ENCODE data around the gene PSPH.
A peak's percentile ranks its signal among the peaks of the same experiment; 100 is the strongest.
"Not testable (repeated sequence)": the region's sequence is repeated elsewhere in the genome, so short reads cannot be mapped to it uniquely, and the experiment has no call there.

Gene PSPH

GRCh38 chr7:56081626-56082340, 30.5 kb upstream of the PSPH start:
- H3K9ac ChIP-seq (ENCODE audit: low read length in 2 of 2) = no peak overlapping the region
- no peak overlapping the region for H3K4me3 ChIP-seq (ENCODE audit: low read length in 2 of 2)
- H3K4me1 ChIP-seq (ENCODE audit: control insufficient read depth, insufficient read depth, low read length) = peaks cover 35% of the 10 kb centered on the region
- no peaks in the 10 kb centered on the region for H3K27me3 ChIP-seq (ENCODE audit: control insufficient read depth in 1 of 2, insufficient read depth in 2 of 2, low read length in 2 of 2)
- H3K27ac ChIP-seq (ENCODE audit: low read length) = no peak overlapping the region
- peaks cover 11 to 13% of the 10 kb centered on the region in 2 donors for H3K36me3 ChIP-seq (ENCODE audit: control insufficient read depth in 2 of 2, insufficient read depth in 2 of 2, low read length in 2 of 2)
- no peaks in the 10 kb centered on the region for H3K9me3 ChIP-seq (ENCODE audit: control insufficient read depth in 2 of 2, low read length in 2 of 2)

GRCh38 chr7:56080726-56081435, 29.6 kb upstream of the PSPH start:
- H3K9me3 ChIP-seq (ENCODE audit: control insufficient read depth in 2 of 2, low read length in 2 of 2); H3K9ac ChIP-seq (ENCODE audit: low read length in 2 of 2); H3K27me3 ChIP-seq (ENCODE audit: control insufficient read depth in 1 of 2, insufficient read depth in 2 of 2, low read length in 2 of 2); H3K4me3 ChIP-seq (ENCODE audit: low read length in 2 of 2): not testable (repeated sequence)
- Histone ChIP-seq H3K36me3 (ENCODE audit: control insufficient read depth in 2 of 2, insufficient read depth in 2 of 2, low read length in 2 of 2) (peaks cover 8 to 18% of the 10 kb centered on the region in 2 donors), H3K27ac (ENCODE audit: low read length) (peak overlapping the region; percentile 94), H3K4me1 (ENCODE audit: control insufficient read depth, insufficient read depth, low read length) (peaks cover 35% of the 10 kb centered on the region)

GRCh38 chr7:56079450-56080185, 28.4 kb upstream of the PSPH start:
- Histone ChIP-seq H3K9me3 (ENCODE audit: control insufficient read depth in 2 of 2, low read length in 2 of 2) (no peaks in the 10 kb centered on the region), H3K27me3 (ENCODE audit: control insufficient read depth in 1 of 2, insufficient read depth in 2 of 2, low read length in 2 of 2) (no peaks in the 10 kb centered on the region), H3K4me3 (ENCODE audit: low read length in 2 of 2) (peak overlapping the region in 1 of 2 donors; percentile 44), H3K36me3 (ENCODE audit: control insufficient read depth in 2 of 2, insufficient read depth in 2 of 2, low read length in 2 of 2) (peaks cover 8 to 18% of the 10 kb centered on the region in 2 donors), H3K4me1 (ENCODE audit: control insufficient read depth, insufficient read depth, low read length) (peaks cover 38% of the 10 kb centered on the region), H3K9ac (ENCODE audit: low read length in 2 of 2) (peak overlapping the region; percentile 50 to 64), H3K27ac (ENCODE audit: low read length) (peak overlapping the region; percentile 94)

- H3K4me3 ChIP-seq (ENCODE audit: low read length in 2 of 2) = no peak overlapping the region
- H3K27ac ChIP-seq (ENCODE audit: low read length) = peak overlapping the region; percentile 94
- no peaks in the 10 kb centered on the region for H3K27me3 ChIP-seq (ENCODE audit: control insufficient read depth in 1 of 2, insufficient read depth in 2 of 2, low read length in 2 of 2)
- H3K36me3 ChIP-seq (ENCODE audit: control insufficient read depth in 2 of 2, insufficient read depth in 2 of 2, low read length in 2 of 2) = peaks cover 8 to 18% of the 10 kb centered on the region in 2 donors
- no peaks in the 10 kb centered on the region for H3K9me3 ChIP-seq (ENCODE audit: control insufficient read depth in 2 of 2, low read length in 2 of 2)
- no peak overlapping the region for H3K9ac ChIP-seq (ENCODE audit: low read length in 2 of 2)
- peaks cover 33% of the 10 kb centered on the region for H3K4me1 ChIP-seq (ENCODE audit: control insufficient read depth, insufficient read depth, low read length)
Measured at GRCh38 chr7:56078196-56078595, 27.0 kb upstream of the PSPH start.

GRCh38 chr7:56077681-56078080, 26.4 kb upstream of the PSPH start:
- Histone ChIP-seq H3K4me1 (ENCODE audit: control insufficient read depth, insufficient read depth, low read length) (peaks cover 30% of the 10 kb centered on the region), H3K36me3 (ENCODE audit: control insufficient read depth in 2 of 2, insufficient read depth in 2 of 2, low read length in 2 of 2) (peaks cover 8 to 18% of the 10 kb centered on the region in 2 donors), H3K9ac (ENCODE audit: low read length in 2 of 2) (peak overlapping the region in 1 of 2 donors; percentile 17), H3K27ac (ENCODE audit: low read length) (peak overlapping the region; percentile 94), H3K27me3 (ENCODE audit: control insufficient read depth in 1 of 2, insufficient read depth in 2 of 2, low read length in 2 of 2) (no peaks in the 10 kb centered on the region), H3K9me3 (ENCODE audit: control insufficient read depth in 2 of 2, low read length in 2 of 2) (no peaks in the 10 kb centered on the region), H3K4me3 (ENCODE audit: low read length in 2 of 2) (no peak overlapping the region)

GRCh38 chr7:56074371-56074791, 23.1 kb upstream of the PSPH start:
- H3K9me3 ChIP-seq (ENCODE audit: control insufficient read depth in 2 of 2, low read length in 2 of 2) = no peaks in the 10 kb centered on the region
- peaks cover 8 to 17% of the 10 kb centered on the region in 2 donors for H3K36me3 ChIP-seq (ENCODE audit: control insufficient read depth in 2 of 2, insufficient read depth in 2 of 2, low read length in 2 of 2)
- no peaks in the 10 kb centered on the region for H3K27me3 ChIP-seq (ENCODE audit: control insufficient read depth in 1 of 2, insufficient read depth in 2 of 2, low read length in 2 of 2)
- H3K9ac ChIP-seq (ENCODE audit: low read length in 2 of 2) = peak overlapping the region; percentile 36 to 44
- H3K4me3 ChIP-seq (ENCODE audit: low read length in 2 of 2) = no peak overlapping the region
- peaks cover 16% of the 10 kb centered on the region for H3K4me1 ChIP-seq (ENCODE audit: control insufficient read depth, insufficient read depth, low read length)
- H3K27ac ChIP-seq (ENCODE audit: low read length) = no peak overlapping the region

- H3K4me1 ChIP-seq (ENCODE audit: control insufficient read depth, insufficient read depth, low read length); H3K27ac ChIP-seq (ENCODE audit: low read length); H3K4me3 ChIP-seq (ENCODE audit: low read length in 2 of 2); H3K9ac ChIP-seq (ENCODE audit: low read length in 2 of 2); H3K9me3 ChIP-seq (ENCODE audit: control insufficient read depth in 2 of 2, low read length in 2 of 2); H3K27me3 ChIP-seq (ENCODE audit: control insufficient read depth in 1 of 2, insufficient read depth in 2 of 2, low read length in 2 of 2): not testable (repeated sequence)
- peaks cover 11 to 22% of the 10 kb centered on the region in 2 donors for H3K36me3 ChIP-seq (ENCODE audit: control insufficient read depth in 2 of 2, insufficient read depth in 2 of 2, low read length in 2 of 2)
Measured at GRCh38 chr7:56066376-56066775, 15.1 kb upstream of the PSPH start.

GRCh38 chr7:56063882-56064625, 12.8 kb upstream of the PSPH start, which contains the start of gene SUMF2:
TSS of gene SUMF2 (plus strand) at chr7:56064286. CDS start at chr7:56064312, 26 bp downstream.
- no peaks in the 10 kb centered on the region for H3K9me3 ChIP-seq (ENCODE audit: control insufficient read depth in 2 of 2, low read length in 2 of 2)

GRCh38 chr7:56063500-56063881, 12.2 kb upstream of the PSPH start:
- no peaks in the 10 kb centered on the region for H3K9me3 ChIP-seq (ENCODE audit: control insufficient read depth in 2 of 2, low read length in 2 of 2)
- peak overlapping the region; percentile 90 for H3K27ac ChIP-seq (ENCODE audit: low read length)
- H3K4me1 ChIP-seq (ENCODE audit: control insufficient read depth, insufficient read depth, low read length) = peaks cover 5% of the 10 kb centered on the region
- H3K36me3 ChIP-seq (ENCODE audit: control insufficient read depth in 2 of 2, insufficient read depth in 2 of 2, low read length in 2 of 2) = peaks cover 19 to 41% of the 10 kb centered on the region in 2 donors
- H3K27me3 ChIP-seq (ENCODE audit: control insufficient read depth in 1 of 2, insufficient read depth in 2 of 2, low read length in 2 of 2) = no peaks in the 10 kb centered on the region
- peak overlapping the region; percentile 72 to 85 for H3K9ac ChIP-seq (ENCODE audit: low read length in 2 of 2)
- peak overlapping the region; percentile 88 to 94 for H3K4me3 ChIP-seq (ENCODE audit: low read length in 2 of 2)

More at GRCh38 chr7:56063882-56064625, 12.8 kb upstream of the PSPH start, which contains the start of gene SUMF2:
- Histone ChIP-seq H3K4me3 (ENCODE audit: low read length in 2 of 2) (peak within 1 kb of the TSS; percentile 88 to 94), H3K4me1 (ENCODE audit: control insufficient read depth, insufficient read depth, low read length) (peaks cover 5% of the 10 kb centered on the region), H3K9ac (ENCODE audit: low read length in 2 of 2) (peak within 1 kb of the TSS; percentile 72 to 85), H3K27me3 (ENCODE audit: control insufficient read depth in 1 of 2, insufficient read depth in 2 of 2, low read length in 2 of 2) (no peaks in the 10 kb centered on the region), H3K27ac (ENCODE audit: low read length) (peak within 1 kb of the TSS; percentile 90), H3K36me3 (ENCODE audit: control insufficient read depth in 2 of 2, insufficient read depth in 2 of 2, low read length in 2 of 2) (peaks cover 19 to 39% of the 10 kb centered on the region in 2 donors)

- Histone ChIP-seq H3K4me3 (ENCODE audit: low read length in 2 of 2) (no peak overlapping the region), H3K9ac (ENCODE audit: low read length in 2 of 2) (no peak overlapping the region), H3K9me3 (ENCODE audit: control insufficient read depth in 2 of 2, low read length in 2 of 2) (no peaks in the 10 kb centered on the region), H3K27me3 (ENCODE audit: control insufficient read depth in 1 of 2, insufficient read depth in 2 of 2, low read length in 2 of 2) (no peaks in the 10 kb centered on the region), H3K36me3 (ENCODE audit: control insufficient read depth in 2 of 2, insufficient read depth in 2 of 2, low read length in 2 of 2) (peaks cover 25 to 49% of the 10 kb centered on the region in 2 donors), H3K27ac (ENCODE audit: low read length) (no peak overlapping the region), H3K4me1 (ENCODE audit: control insufficient read depth, insufficient read depth, low read length) (peaks cover 5% of the 10 kb centered on the region)
Measured at GRCh38 chr7:56062382-56062781, 11.1 kb upstream of the PSPH start.

Measured in stomach smooth muscle (tissue), 2 donors.